ENCODE measurements around the gene PTPRG.

PTPRG gene

DNA sequence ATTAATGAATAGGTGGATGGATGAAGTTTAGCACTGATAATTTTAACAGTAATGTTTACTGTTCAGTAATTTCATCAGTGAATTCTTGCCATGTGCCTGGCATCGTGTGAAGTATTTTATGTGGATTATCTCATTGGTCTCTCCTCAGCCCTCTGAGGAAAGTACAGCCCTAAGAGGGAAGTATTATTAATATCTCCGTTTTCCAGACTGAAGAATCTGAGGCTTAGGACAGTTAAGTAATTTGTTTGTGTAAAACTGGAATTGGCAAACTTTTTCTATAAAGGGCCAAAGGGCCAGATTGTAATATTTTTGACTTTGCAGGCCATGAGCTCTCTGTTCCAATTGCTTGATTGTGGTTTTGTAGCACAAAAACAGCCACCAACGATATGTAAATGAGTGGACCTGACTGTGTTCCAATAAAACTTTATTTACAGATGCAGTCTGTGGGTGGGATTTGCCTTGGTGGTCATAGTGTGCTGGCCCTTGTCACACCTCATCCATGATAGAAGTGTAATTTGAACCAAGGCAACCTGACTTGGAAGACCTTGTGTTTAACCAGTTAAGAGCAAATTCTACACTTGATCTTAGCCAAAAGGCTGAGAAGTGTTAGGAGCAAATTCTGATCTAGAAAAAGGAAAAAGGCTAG lies 556.7 kb downstream of the PTPRG start:
- no peak for DNase-seq (ENCODE audit: low spot score)

DNA sequence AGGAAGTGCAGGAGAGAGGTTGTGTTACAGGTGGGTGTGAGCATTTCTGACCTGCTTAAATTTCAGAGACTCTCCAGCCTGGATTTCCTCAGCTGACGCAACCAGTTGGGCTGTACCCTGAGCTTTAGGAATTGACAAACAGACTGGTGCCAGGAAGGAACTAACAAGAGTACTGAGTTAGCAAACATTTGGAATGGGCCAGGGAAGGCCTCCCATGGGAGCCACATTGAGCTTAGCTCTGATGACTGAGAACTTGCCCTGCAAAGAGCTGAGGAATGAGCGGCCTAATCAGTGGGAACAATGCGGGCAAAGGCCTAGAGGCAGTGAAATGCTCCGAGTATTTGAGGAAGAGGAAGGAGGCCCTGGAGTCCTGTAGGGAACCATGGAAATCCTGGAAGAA lies 557.8 kb downstream of the PTPRG start:
- no peak for DNase-seq (ENCODE audit: low spot score)

DNA sequence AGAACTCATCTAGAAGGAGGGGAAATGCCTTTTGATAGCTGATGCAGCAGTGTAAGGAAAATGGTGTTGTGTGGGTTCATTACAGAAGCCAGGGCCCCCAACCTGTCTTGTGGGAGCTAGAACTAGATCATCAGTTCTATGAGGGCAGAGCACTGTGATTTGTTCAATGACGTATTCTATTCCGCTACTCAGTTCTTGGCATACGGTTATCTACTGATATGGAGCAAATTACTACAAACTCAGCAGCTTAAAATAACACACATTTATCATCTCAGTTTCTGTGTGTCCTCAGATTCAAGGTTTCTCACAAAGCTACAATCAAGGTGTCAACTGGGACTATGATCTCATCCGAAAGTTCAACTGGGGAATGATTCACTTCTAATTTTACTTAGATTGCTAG lies 561.4 kb downstream of the PTPRG start:
- DNase-seq (ENCODE audit: low spot score): peak; percentile 3

DNA sequence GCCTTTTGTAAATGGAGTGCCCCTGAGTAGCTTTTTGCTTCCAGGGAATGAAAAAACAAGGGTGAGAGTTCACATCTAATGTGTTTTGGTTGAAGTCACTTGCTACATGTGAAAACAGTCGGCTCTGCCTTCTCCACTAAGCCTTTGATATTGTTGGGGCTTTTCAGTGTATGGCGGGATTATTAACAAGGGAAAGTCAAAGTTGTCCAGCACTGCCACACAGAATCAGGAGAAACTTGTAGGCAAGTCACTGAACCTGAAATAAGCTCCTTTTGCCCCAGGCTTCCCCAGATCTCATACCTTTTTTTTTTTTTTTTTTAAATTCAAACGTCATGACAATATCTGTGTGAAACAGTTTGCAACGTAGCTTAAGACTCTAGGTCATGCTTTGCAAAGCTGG lies 564.0 kb downstream of the PTPRG start:
- no peak for DNase-seq (ENCODE audit: low spot score)

DNA sequence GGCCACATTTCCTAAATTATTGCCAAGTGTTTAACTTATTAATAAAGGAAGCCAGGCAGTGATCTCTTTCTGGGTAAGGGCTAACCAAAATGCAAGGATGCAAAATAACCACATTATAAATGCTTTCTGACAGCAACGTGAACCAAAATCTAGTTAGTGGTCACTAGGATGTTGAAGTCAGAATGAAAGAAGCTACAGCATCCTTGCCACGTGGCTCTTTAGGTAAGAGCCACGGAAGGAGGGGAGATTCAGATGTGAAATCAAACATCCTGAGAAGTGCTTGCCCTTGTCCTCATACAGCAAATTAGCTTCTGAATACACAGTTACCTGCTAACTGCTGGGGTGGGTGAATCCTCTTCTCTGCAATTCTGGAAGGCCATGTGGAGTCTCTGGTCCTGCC lies 565.7 kb downstream of the PTPRG start:
- no peak for DNase-seq (ENCODE audit: low spot score)

DNA sequence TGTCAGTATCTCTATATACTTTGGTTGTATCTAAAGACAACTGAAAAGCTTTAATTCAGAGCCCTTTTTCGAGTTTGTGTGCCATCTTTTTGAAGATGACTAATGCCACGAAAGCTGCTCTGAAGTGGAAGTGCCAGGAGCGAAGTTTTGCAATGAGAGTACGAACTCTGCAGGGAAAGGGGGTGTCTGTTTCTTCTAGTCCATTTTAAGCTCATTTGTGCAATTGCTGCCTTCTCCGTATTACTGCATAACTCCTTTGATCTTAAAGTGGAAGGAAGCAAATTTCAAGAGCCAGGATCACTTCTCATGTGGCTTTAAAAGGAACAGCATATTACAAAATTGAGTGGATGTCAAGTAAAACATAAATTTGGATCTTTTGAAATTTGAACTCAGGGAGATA lies 566.7 kb downstream of the PTPRG start:
- DNase-seq (ENCODE audit: low spot score): no peak

DNA sequence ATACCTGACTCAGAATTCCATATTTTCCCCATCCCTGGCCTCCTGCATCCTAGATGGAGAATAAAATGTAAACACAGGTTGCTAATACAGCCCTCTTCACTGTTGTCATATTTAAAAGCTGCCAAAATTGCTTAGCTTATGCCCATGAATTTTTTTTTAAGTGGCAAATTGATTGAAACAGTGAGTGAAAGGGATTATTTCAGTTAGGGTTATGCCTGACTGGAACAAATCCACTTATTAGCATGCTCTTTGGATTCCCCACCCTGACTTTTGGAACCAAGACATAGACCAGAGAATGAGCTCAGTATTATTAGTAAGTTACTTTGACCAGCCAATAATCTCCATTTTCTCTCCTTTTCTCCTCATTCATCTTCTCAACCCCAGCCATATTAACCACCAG lies 567.3 kb downstream of the PTPRG start:
- no peak for DNase-seq (ENCODE audit: low spot score)

DNA sequence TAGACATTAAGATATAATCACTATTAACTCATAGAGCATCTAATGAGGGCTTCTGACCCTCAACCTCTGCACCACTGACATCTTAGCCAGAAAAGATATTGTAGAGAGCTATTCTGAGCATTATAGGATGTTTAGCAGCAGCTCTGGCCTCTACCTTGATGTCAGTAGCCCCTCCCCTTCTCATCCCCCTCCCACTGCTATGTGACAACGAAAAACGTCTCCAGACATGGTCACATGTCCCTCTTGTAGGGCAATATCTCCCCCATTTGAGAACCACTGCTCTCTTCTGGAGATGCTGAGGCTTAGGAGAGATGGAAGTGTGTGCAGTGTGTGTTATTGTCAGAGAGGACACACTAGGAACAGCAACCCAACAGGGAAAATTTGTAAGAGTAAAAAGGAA lies 569.7 kb downstream of the PTPRG start:
- DNase-seq (ENCODE audit: low spot score): no peak

DNA sequence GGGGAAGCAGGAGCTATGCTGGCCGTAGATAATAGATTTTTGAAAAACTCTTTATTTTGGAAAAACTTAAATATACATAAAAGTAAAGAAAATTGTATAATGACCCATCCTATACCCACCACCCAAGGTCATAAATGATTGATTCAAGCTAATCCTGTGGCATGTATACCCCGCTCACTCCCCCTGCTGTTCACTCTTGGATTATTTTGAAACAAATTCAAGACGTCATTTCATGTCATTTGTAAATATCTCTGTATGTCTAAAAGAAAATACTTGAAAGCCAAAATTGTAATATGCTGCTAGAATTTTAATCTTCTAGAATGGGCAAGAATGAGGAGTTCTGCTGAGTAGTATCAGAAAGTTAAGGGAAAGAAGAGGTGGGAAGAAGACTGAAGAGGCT lies 570.2 kb downstream of the PTPRG start:
- DNase-seq (ENCODE audit: low spot score): peak; percentile 5

DNA sequence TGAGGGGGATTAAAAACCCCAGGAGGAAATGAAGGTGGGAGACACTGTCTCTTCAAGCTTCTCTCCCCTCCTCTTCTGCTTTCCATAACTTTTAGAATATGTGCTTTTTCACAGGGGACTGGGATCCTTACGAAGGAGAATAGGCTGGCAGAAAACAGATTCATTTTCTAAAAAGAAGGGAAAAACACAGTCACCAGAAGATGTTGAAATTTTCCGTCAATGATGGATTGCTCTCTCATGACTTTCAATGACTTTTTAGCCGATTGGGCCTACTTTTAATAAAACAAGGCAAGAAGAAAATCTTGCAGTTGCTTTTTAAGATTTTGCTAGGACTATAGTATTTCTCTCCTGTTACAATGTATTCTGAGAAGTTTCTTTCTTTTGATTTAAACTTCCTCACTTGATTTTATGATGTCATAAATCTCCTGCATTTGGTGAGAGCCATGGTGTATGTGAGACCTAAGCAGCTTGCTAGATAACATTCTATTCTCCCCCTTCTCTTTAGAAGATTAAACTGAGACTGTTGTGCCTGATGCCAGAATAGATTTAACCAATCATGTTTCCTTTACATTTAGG lies 570.7 kb downstream of the PTPRG start:
- no peak for DNase-seq (ENCODE audit: low spot score)

DNA sequence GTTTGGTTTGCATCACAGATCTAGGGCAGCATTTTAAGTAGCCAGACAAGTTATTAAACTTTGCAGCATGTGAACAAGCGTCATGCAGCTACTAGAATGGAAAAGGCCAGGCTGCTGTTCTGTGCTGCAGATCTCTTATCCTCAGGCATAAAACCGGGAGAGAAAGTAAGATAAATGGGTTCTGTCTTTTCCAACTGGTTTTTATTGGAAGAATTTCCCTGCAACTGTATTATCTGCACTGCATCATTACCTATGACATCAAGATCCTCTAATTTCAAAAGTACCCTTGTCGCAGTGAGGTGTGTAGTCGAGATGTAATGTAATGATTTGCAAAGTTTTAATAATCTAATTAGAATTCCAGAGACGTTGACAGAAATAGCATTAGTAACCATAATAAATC lies 571.6 kb downstream of the PTPRG start:
- DNase-seq (ENCODE audit: low spot score): no peak

DNA sequence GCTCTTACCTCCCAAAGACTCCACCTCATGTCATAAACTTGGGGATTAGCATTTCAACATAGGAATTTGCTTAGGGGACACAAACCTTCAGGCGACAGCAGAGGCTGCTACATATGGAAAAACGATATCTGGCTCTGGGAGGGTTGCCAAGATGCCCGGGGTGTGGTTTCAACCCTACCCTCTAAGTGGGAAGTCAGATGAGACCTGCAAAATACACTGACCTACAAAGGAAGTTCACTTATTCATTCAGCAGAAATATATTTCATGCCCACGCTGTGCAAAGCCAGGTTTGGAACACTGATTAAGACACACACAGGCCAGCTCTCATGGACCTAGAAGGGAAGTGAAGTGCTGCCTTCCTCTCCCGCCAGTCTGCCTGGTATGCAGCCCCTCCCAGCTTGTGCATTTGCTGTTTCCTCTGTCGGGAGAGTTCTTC lies 572.7 kb downstream of the PTPRG start:
- no peak for DNase-seq (ENCODE audit: low spot score)

DNA sequence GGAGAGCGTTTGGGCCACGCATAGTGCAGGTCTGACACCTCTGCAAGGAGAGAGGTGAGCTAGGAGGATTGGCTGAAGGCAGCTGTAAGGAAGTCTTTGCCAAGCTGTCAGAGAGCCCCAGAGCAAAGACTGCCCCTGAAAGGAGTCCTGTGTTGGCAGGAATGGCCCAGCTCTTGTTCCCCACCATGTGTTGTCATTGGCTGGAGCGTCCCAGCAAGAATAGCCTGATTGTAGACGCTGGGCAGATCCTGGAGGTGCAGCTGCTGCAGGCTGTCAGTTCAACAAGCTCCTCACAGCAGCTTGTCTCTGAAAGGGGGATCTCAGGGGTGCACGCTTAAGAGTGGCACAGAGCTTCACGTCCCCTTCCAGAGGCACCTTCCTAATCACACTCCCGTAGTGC lies 574.4 kb downstream of the PTPRG start:
- no peak for DNase-seq (ENCODE audit: low spot score)

DNA sequence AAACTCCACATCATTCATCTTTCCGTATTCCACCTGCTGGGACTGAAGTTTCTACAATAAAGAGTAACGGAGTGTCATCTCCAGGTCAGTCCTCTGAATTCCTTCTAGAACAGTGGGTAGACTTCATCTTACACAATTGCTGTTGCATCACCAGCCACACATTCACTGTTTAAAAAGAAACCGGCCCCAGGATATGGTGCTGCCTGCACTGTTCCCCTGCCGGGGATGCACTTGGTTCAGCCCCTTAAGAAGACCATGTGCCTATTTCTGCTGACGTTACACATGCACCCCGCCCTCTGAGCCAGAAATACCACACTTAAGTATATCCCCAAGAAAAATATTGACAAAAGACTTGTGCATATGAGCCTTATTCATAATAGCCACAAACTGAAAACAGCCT lies 578.6 kb downstream of the PTPRG start:
- no peak for DNase-seq (ENCODE audit: low spot score)

DNA sequence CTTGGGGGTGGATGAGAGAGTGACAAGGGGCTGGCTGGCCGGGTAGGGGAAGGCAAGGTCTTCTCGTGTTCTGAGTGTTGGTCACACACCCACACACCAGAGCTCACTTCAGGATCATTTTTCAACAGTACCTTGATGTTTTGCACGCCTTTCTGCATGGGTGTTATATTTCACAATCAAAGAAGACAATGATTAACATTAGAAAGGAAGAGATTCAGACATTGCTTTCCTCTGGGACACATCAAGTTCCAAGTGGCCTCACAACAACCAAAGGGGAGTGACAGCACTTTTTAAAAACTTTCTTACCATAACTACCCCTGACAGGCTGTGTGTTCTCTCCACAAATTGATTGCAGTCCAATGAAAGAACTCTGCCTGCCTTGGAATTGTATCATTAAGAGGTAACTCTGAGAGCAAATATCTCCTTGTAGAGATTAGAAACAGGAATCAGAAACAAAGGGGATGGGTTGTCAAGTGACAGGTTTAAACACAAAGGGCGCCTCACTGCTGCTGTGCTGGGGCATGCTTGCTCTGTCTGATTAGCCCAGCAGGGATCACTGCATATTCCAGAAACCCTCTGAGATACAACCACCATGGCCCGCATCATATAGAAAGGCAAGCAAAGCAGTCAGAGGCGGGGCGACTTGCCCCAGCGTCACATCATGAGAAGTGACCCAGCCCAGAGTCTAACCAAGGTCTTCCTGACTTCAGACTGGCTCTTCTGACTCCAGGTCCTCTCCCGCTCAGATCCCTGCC lies 581.1 kb downstream of the PTPRG start:
- DNase-seq (ENCODE audit: low spot score): no peak

DNA sequence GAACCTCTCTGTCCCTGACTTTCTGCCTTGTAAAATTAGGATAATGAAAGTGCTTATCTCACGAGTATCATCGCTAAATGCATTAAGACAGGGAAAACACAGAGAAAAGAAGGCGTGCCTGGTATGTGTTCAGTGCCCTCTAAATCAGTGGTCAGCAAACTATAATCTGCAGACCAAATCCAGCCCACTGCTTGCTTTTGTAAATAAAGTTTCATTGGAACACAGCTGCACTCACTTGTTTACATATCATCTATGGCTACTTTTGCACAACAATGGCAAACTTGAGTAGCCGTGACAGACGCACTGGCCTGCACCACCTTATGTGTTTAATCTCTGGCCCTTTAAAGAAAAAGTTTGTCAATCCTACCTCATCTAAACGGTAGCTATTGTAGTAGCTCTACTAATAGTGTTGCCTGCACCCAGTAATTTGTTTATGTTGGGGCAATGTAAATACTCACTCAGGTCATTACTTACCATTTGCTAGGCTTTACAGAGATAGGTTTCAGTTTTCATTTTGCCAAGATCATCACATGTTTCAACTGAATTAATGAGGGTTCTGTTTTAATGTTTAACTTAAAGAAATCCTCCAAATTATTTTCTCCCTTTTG lies 582.6 kb downstream of the PTPRG start:
- no peak for DNase-seq (ENCODE audit: low spot score)

DNA sequence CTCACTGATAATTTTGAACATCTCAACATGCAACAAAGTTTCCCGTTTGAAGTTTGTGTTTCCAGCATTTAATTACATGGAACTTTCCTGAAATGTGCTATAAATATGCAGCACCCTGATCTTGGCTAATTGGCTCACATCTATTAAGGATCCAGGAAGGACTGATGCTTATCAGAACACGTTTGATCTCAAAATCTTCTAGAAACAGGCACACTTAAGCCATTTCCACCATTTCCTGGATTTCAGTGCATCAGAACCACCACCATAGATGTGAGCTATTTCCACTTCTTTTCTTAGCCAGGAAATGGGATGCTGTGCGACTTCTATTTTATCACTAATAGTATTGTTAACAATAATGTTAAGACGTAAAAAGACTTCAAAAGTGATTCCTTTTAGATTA lies 583.1 kb downstream of the PTPRG start:
- no peak for DNase-seq (ENCODE audit: low spot score)

DNA sequence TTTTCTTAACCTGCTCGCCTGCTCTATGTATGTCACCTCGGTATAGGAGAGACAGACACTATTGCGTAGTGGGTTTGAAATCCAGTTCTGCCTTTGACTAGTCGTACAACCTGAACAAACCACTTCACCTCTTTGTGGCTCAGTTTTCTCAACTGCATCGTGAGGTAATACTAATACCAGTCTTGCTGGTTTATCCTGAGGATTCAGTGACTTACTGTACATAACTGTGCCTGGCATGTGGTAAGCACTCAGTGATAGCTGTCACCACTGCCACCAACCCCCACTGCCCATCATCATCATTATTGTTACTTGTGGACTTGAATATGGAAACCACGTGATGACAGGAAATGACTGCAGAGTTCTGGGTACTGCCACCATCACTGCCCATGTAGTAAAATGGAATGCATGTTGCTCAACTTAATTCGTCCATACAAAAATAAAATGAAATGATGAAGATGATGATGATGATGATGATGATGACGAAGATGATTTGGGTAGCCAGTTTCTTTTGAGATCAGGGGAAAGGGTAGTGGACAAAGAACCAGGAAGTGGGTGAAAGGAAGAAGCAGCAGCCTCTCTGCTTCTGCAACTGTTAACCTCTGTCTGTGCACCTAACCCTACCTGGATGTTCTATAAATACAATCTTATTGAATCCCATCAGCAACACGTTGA lies 583.9 kb downstream of the PTPRG start:
- no peak for DNase-seq (ENCODE audit: low spot score)

DNA sequence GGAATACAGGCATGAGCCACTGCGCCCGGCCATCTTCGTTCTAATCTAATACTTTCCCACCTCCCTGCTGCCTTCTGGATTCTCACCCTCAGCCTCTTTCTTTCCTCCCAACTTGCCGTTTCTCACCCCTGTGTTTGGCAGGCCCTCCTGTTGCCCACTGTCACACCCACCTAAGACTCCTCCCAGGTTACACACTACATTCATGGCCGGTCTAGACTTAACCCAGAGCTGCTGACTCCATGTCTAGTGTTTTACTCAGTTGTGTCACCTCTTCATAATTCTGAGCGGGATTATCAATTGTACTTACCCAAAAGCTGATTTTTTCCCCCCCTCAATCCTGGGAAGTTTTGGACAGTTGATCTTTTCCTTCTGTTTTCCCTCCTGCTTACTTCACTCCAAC lies 588.2 kb downstream of the PTPRG start:
- no peak for DNase-seq (ENCODE audit: low spot score)

DNA sequence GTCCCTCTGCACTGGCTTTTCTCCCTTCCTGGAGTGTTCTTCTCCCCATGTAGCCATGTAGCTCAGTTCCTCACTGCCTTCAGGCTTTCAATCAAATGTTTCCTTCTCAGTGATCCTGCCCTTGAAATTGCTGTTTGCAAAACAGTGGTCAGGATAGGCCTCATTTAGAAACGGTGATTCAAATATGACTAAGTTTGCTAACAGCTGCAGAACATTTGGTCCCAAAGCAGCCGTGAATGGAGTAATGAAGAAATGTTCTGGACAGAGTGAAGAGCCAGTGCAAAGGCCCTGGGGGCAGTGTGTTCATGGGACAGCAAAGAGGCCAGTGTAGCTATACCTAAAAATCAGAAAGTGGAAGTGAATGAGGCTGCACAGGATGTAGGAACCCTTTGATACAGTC lies 588.6 kb downstream of the PTPRG start:
- peak; percentile 4 for DNase-seq (ENCODE audit: low spot score)

DNA sequence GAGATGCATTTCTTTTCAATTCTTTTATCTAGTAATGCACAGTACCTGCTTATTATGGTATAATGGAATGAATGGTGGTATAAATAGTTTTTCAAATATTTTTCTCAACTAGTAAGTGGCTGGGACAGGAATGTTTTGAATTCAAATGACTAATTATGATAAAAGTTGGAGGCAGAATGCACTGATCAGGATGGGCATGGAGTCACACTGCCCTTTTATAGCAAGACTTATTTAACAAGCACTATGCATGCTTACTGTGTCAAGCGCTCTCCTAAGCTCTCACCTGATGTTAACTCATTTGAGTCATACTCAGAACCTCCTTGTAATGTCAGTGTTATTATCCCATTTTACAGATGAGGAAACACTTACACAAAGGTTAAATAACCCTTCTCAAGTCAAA lies 590.2 kb downstream of the PTPRG start:
- no peak for DNase-seq (ENCODE audit: low spot score)

DNA sequence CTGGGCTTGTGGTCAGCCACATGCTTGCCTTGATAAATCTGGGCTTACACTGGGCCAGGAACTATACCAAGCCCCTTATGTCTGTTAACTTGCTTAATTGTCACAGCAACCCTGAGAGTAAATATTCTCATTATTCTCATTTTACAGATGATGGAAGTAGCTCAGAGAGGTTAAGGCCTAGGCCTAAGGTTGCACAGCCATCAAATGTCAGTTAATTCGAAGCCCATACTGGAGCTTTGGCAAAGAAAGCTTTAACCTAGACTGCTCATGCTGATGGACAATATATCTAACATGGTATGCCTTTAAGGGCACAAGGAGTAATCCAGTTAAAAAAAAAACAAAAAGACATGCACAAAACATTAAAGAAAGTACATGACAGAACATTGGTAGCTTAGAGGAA lies 591.9 kb downstream of the PTPRG start:
- no peak for DNase-seq (ENCODE audit: low spot score)

Measured in RKO (cell line).